ENCODE results near the gene ADARB2. TPM values are rescaled to one million over a fixed set of nuclear protein-coding genes. Genes with fewer than 3 reads are reported as not detected.

ADARB2 gene
- total and polyA plus RNA-seq, 7 donors, result 0.05 to 0.39 (median 0.15) TPM; not detected in 2

- Histone ChIP-seq H3K36me3 (ENCODE audit: insufficient read depth in 1 of 2, low read depth in 1 of 2) (no peaks in the 10 kb centered on the region), H3K4me1 (no peaks in the 10 kb centered on the region), H3K4me3 (no peak overlapping the region), H3K9me3 (peaks cover 16% of the 10 kb centered on the region), H3K27ac (no peak overlapping the region), H3K27me3 (ENCODE audit: insufficient read depth in 3 of 3, low read length in 2 of 3) (no peaks in the 10 kb centered on the region)
- ATAC-seq (no peak), DNase-seq (no peak)
- WGBS, 3 donors, result 42 to 56% (median 44%) methylated on average over 8 of the region's 8 CpGs
- no peak for TF ChIP-seq CTCF (IDR thresholded peaks at IDR 0.05)
- intact Hi-C loops (cut with DNase I), result no loop called here
Measured at GRCh38 chr10:1762076-1762475, 24.8 kb upstream of the ADARB2 start.

GRCh38 chr10:1754506-1755153 lies 17.3 kb upstream of the ADARB2 start:
- Histone ChIP-seq H3K27ac (no peak overlapping the region), H3K27me3 (ENCODE audit: insufficient read depth in 3 of 3, low read length in 2 of 3) (peaks cover 0 to 2% (median 0%) of the 10 kb centered on the region in 3 donors), H3K4me3 (no peak overlapping the region), H3K36me3 (ENCODE audit: insufficient read depth in 1 of 2, low read depth in 1 of 2) (no peaks in the 10 kb centered on the region), H3K4me1 (no peaks in the 10 kb centered on the region), H3K9me3 (peaks cover 16% of the 10 kb centered on the region)
- intact Hi-C loops (cut with DNase I), result no loop called here
- 29 to 35% (median 34%) methylated on average over 19 of the region's 19 CpGs for WGBS, 3 donors
- DNase-seq (no peak), ATAC-seq (no peak)
- no peak for TF ChIP-seq CTCF (IDR thresholded peaks at IDR 0.05)

- Histone ChIP-seq H3K4me1 (no peaks in the 10 kb centered on the region), H3K4me3 (no peak overlapping the region), H3K36me3 (ENCODE audit: insufficient read depth in 1 of 2, low read depth in 1 of 2) (no peaks in the 10 kb centered on the region), H3K27ac (no peak overlapping the region), H3K9me3 (no peaks in the 10 kb centered on the region), H3K27me3 (ENCODE audit: insufficient read depth in 3 of 3, low read length in 2 of 3) (peaks cover 0 to 2% (median 0%) of the 10 kb centered on the region in 3 donors)
- intact Hi-C loops (cut with DNase I), result no loop called here
- DNase-seq (no peak), ATAC-seq (no peak)
- no peak for TF ChIP-seq CTCF (IDR thresholded peaks at IDR 0.05)
Measured at GRCh38 chr10:1752153-1752552, 14.8 kb upstream of the ADARB2 start.

- DNase-seq (no peak), ATAC-seq (no peak)
- Histone ChIP-seq H3K27ac (no peak overlapping the region), H3K9me3 (no peaks in the 10 kb centered on the region), H3K4me3 (no peak overlapping the region), H3K36me3 (ENCODE audit: insufficient read depth in 1 of 2, low read depth in 1 of 2) (no peaks in the 10 kb centered on the region), H3K27me3 (ENCODE audit: insufficient read depth in 3 of 3, low read length in 2 of 3) (peaks cover 0 to 2% (median 0%) of the 10 kb centered on the region in 3 donors), H3K4me1 (no peaks in the 10 kb centered on the region)
- 73 to 81% (median 78%) methylated on average over 5 of the region's 5 CpGs for WGBS, 3 donors
- intact Hi-C loops (cut with DNase I), result no loop called here
- TF ChIP-seq CTCF (IDR thresholded peaks at IDR 0.05), result no peak
Measured at GRCh38 chr10:1747590-1748157, 10.3 kb upstream of the ADARB2 start.

GRCh38 chr10:1746796-1747195 lies 9.5 kb upstream of the ADARB2 start:
- TF ChIP-seq CTCF (IDR thresholded peaks at IDR 0.05), result no peak
- Histone ChIP-seq H3K27ac (no peak overlapping the region), H3K36me3 (ENCODE audit: insufficient read depth in 1 of 2, low read depth in 1 of 2) (no peaks in the 10 kb centered on the region), H3K9me3 (no peaks in the 10 kb centered on the region), H3K4me3 (no peak overlapping the region), H3K27me3 (ENCODE audit: insufficient read depth in 3 of 3, low read length in 2 of 3) (peaks cover 0 to 2% (median 0%) of the 10 kb centered on the region in 3 donors), H3K4me1 (no peaks in the 10 kb centered on the region)
- ATAC-seq (no peak), DNase-seq (no peak)
- intact Hi-C loops (cut with DNase I), result no loop called here
- WGBS, 3 donors, result 95 to 96% (median 95%) methylated on average over 25 of the region's 25 CpGs
